ENCODE results near the gene ECHDC1.
"Not testable (repeated sequence)": the region's sequence is repeated elsewhere in the genome, so short reads cannot be mapped to it uniquely, and the experiment has no call there.

ECHDC1 gene
- 18.8 to 138 (median 59.3) reads per million in 9 experiments for total RNA-seq

GRCh38 chr6:127342946-127343808 is at the start of gene ECHDC1:
ECHDC1 (minus strand) TSS chr6:127343609; CDS start chr6:127331028, 12,581 bp downstream.
- DNase-seq (peak; percentile 55 to 63 (median 58)), ATAC-seq (replicated peaks) (peak; percentile 86)
- Mint-ChIP-seq H3K27ac (no peak within 1 kb of the TSS), H3K4me1 (ENCODE audit: low read depth in 2 of 2) (peaks cover 5 to 13% of the 10 kb centered on the region in 2 donors), H3K36me3 (ENCODE audit: insufficient read depth) (no peaks in the 10 kb centered on the region), H3K9me3 (no peaks in the 10 kb centered on the region), H3K4me3 (no peak within 1 kb of the TSS), H3K27me3 (no peaks in the 10 kb centered on the region)

GRCh38 chr6:127392301-127392700 is 48.9 kb upstream of the ECHDC1 start:
- ATAC-seq (replicated peaks) = no peak

GRCh38 chr6:127391094-127391953 is 47.9 kb upstream of the ECHDC1 start:
- no peaks in the 10 kb centered on the region for H3K36me3 Mint-ChIP-seq (ENCODE audit: insufficient read depth)
- ATAC-seq (replicated peaks) = no peak
- no peaks in the 10 kb centered on the region for H3K9me3 Mint-ChIP-seq
- H3K4me1 Mint-ChIP-seq (ENCODE audit: low read depth in 2 of 2) = no peaks in the 10 kb centered on the region
- no peak overlapping the region for H3K4me3 Mint-ChIP-seq
- no peak overlapping the region for H3K27ac Mint-ChIP-seq
- no peak for DNase-seq
- H3K27me3 Mint-ChIP-seq = no peaks in the 10 kb centered on the region

More at GRCh38 chr6:127392301-127392700, 48.9 kb upstream of the ECHDC1 start:
- H3K27me3 Mint-ChIP-seq = no peaks in the 10 kb centered on the region
- H3K4me3 Mint-ChIP-seq = no peak overlapping the region
- H3K36me3 Mint-ChIP-seq (ENCODE audit: insufficient read depth) = no peaks in the 10 kb centered on the region
- H3K9me3 Mint-ChIP-seq = no peaks in the 10 kb centered on the region
- no peak for DNase-seq
- H3K27ac Mint-ChIP-seq = no peak overlapping the region
- H3K4me1 Mint-ChIP-seq (ENCODE audit: low read depth in 2 of 2) = no peaks in the 10 kb centered on the region

- no peaks in the 10 kb centered on the region for H3K27me3 Mint-ChIP-seq
- no peaks in the 10 kb centered on the region for H3K9me3 Mint-ChIP-seq
- no peak overlapping the region for H3K27ac Mint-ChIP-seq
- no peaks in the 10 kb centered on the region for H3K36me3 Mint-ChIP-seq (ENCODE audit: insufficient read depth)
- DNase-seq (no peak), ATAC-seq (replicated peaks) (no peak)
- no peak overlapping the region for H3K4me3 Mint-ChIP-seq
- no peaks in the 10 kb centered on the region for H3K4me1 Mint-ChIP-seq (ENCODE audit: low read depth in 2 of 2)
Observed at GRCh38 chr6:127389706-127390105, 46.3 kb upstream of the ECHDC1 start.

- ATAC-seq (replicated peaks) = no peak
- no peaks in the 10 kb centered on the region for H3K36me3 Mint-ChIP-seq (ENCODE audit: insufficient read depth)
- H3K4me3 Mint-ChIP-seq = no peak overlapping the region
- no peak for DNase-seq
- no peak overlapping the region for H3K27ac Mint-ChIP-seq
- H3K27me3 Mint-ChIP-seq = no peaks in the 10 kb centered on the region
- H3K4me1 Mint-ChIP-seq (ENCODE audit: low read depth in 2 of 2) = no peaks in the 10 kb centered on the region
- no peaks in the 10 kb centered on the region for H3K9me3 Mint-ChIP-seq
Observed at GRCh38 chr6:127385668-127386430, 42.4 kb upstream of the ECHDC1 start.

GRCh38 chr6:127384848-127385247 is 41.4 kb upstream of the ECHDC1 start:
- H3K27me3 Mint-ChIP-seq; DNase-seq; H3K9me3 Mint-ChIP-seq; H3K4me1 Mint-ChIP-seq (ENCODE audit: low read depth in 2 of 2); H3K4me3 Mint-ChIP-seq; ATAC-seq (replicated peaks); H3K36me3 Mint-ChIP-seq (ENCODE audit: insufficient read depth); H3K27ac Mint-ChIP-seq: not testable (repeated sequence)

- no peak for DNase-seq
- Mint-ChIP-seq H3K27ac (no peak overlapping the region), H3K4me1 (ENCODE audit: low read depth in 2 of 2) (no peaks in the 10 kb centered on the region), H3K9me3 (no peaks in the 10 kb centered on the region), H3K36me3 (ENCODE audit: insufficient read depth) (no peaks in the 10 kb centered on the region), H3K4me3 (no peak overlapping the region), H3K27me3 (no peaks in the 10 kb centered on the region)
- ATAC-seq (replicated peaks) = no peak
Observed at GRCh38 chr6:127383988-127384387, 40.6 kb upstream of the ECHDC1 start.

GRCh38 chr6:127382413-127382812 is 39.0 kb upstream of the ECHDC1 start:
- H3K9me3 Mint-ChIP-seq = no peaks in the 10 kb centered on the region
- no peaks in the 10 kb centered on the region for H3K4me1 Mint-ChIP-seq (ENCODE audit: low read depth in 2 of 2)
- H3K4me3 Mint-ChIP-seq = no peak overlapping the region
- no peaks in the 10 kb centered on the region for H3K36me3 Mint-ChIP-seq (ENCODE audit: insufficient read depth)
- no peak overlapping the region for H3K27ac Mint-ChIP-seq
- H3K27me3 Mint-ChIP-seq = no peaks in the 10 kb centered on the region
- no peak for ATAC-seq (replicated peaks)
- no peak for DNase-seq

- H3K9me3 Mint-ChIP-seq = no peaks in the 10 kb centered on the region
- H3K4me3 Mint-ChIP-seq = no peak overlapping the region
- H3K27ac Mint-ChIP-seq = no peak overlapping the region
- no peaks in the 10 kb centered on the region for H3K27me3 Mint-ChIP-seq
- H3K36me3 Mint-ChIP-seq (ENCODE audit: insufficient read depth) = no peaks in the 10 kb centered on the region
- H3K4me1 Mint-ChIP-seq (ENCODE audit: low read depth in 2 of 2) = no peaks in the 10 kb centered on the region
- no peak for ATAC-seq (replicated peaks)
- DNase-seq = no peak
Observed at GRCh38 chr6:127381384-127381783, 38.0 kb upstream of the ECHDC1 start.

GRCh38 chr6:127376685-127377084 is 33.3 kb upstream of the ECHDC1 start:
- Mint-ChIP-seq H3K4me3 (no peak overlapping the region), H3K27ac (no peak overlapping the region), H3K9me3 (no peaks in the 10 kb centered on the region), H3K27me3 (no peaks in the 10 kb centered on the region), H3K4me1 (ENCODE audit: low read depth in 2 of 2) (no peaks in the 10 kb centered on the region), H3K36me3 (ENCODE audit: insufficient read depth) (no peaks in the 10 kb centered on the region)
- ATAC-seq (replicated peaks) = no peak
- no peak for DNase-seq

- ATAC-seq (replicated peaks) = no peak
- Mint-ChIP-seq H3K4me3 (no peak overlapping the region), H3K27me3 (no peaks in the 10 kb centered on the region), H3K36me3 (ENCODE audit: insufficient read depth) (no peaks in the 10 kb centered on the region), H3K27ac (no peak overlapping the region), H3K4me1 (ENCODE audit: low read depth in 2 of 2) (no peaks in the 10 kb centered on the region), H3K9me3 (no peaks in the 10 kb centered on the region)
- DNase-seq = no peak
Observed at GRCh38 chr6:127367023-127367375, 23.6 kb upstream of the ECHDC1 start.

- Mint-ChIP-seq H3K27me3 (no peaks in the 10 kb centered on the region), H3K36me3 (ENCODE audit: insufficient read depth) (no peaks in the 10 kb centered on the region), H3K9me3 (no peaks in the 10 kb centered on the region), H3K27ac (no peak overlapping the region), H3K4me1 (ENCODE audit: low read depth in 2 of 2) (no peaks in the 10 kb centered on the region), H3K4me3 (no peak overlapping the region)
- no peak for DNase-seq
- ATAC-seq (replicated peaks) = no peak
Observed at GRCh38 chr6:127366282-127367022, 23.0 kb upstream of the ECHDC1 start.

- H3K4me3 Mint-ChIP-seq = no peak overlapping the region
- DNase-seq (no peak), ATAC-seq (replicated peaks) (no peak)
- no peaks in the 10 kb centered on the region for H3K9me3 Mint-ChIP-seq
- H3K36me3 Mint-ChIP-seq (ENCODE audit: insufficient read depth) = no peaks in the 10 kb centered on the region
- no peaks in the 10 kb centered on the region for H3K4me1 Mint-ChIP-seq (ENCODE audit: low read depth in 2 of 2)
- H3K27ac Mint-ChIP-seq = no peak overlapping the region
- H3K27me3 Mint-ChIP-seq = no peaks in the 10 kb centered on the region
Observed at GRCh38 chr6:127365874-127366273, 22.5 kb upstream of the ECHDC1 start.
